NK-92 (cell line): Measurements from ENCODE around the gene SLC1A2.

Experiments
- DNase-seq: peaks from one replicate; lab custom pipeline; 2025; ENCODE audit not compliant: unreplicated experiment; lab: John Stamatoyannopoulos, UW

Gene SLC1A2

DNA sequence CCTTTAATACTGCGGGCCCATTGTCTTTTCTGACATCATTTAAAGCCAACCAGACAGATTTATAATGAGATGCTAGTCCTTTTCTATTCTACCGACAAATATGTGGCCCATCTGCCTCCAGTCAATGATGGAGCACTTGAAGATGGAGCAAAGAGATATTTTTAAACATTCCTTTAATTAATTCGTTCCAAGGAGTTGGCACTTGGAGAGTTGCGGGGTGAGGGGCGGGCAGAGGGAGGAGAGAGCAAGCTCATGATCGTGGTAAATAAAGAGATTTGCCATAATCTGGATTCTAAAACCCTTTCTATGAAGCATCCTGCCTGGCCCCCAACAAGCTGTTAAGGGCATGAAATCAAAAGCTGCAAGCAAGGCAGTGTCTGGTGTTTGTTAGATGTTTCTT, 5.0 kb downstream of the SLC1A2 start:
- DNase-seq: no peak

DNA sequence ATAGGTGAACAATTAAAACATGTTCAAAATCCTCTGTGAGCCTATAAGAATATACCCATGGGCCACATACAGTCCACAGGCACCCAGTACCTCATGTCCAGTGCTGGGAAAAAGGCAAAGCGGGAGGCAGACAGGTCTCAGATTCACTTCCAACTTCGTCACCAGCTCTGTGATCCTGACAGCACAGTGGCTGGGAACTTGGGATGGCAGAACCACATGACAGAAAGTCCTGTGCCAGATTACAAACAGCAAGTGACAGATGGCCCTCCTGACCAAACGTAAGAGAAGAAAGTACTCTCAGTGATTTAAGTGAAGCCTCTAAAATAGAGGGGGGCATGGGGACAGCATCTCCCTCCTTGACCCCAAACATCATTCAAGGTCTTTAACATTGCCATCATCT, 5.8 kb downstream of the SLC1A2 start:
- no peak for DNase-seq

DNA sequence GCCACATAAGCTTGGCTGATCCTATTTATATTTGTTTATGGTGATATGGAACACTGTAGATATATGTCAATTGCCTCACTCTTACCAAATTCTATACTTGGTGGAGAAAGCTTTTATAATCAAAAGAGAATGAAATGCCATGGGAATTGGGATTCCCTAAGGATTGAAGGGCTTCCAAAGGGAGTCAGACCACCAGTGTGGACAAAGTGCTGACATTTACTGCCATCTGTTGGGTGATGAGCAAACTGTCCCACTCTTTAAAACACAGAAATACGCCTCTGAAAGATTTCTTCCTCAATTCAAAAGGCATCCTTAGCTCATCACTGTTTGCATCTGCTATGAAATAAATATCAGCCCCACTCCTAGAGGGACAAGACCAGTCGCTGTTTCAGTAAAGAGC, 7.1 kb downstream of the SLC1A2 start:
- DNase-seq: no peak

DNA sequence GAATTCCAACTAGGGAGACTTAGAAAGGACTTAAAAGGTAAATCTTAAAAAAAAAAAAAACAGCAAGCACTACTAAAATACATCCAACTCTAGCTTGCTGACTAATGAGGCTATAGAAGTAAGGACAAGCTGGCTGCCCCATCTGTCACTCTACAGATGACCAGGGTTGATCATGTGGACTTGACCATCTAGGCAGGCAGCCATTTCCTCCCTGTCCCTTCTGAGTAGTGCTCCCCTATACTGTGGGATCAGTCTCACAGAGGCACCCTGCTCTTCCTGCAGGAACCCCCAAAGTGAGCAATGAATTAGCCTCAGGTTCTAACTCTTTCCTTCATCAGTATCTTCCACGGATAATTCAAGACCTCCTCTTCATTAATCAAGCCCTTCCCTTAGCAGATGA, 12.3 kb downstream of the SLC1A2 start:
- no peak for DNase-seq

DNA sequence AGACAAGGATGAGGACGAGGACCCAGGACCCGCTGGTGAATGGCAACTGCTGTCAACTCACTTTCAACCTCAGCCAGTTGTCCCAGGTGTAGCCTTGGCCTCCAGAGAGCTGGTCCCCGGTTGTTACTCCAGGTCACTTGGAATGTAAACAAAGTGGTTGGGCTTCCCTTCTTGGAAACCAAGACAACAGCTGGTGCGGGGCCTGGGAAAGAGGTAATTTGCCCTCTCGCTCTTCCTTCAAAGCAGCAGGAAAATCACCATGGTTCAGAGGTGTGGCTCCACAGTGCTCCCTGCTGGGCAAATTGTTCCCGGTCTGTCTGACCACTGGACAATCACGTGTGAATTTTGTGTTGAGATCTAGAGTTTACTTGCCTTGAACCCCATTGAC, 15.0 kb downstream of the SLC1A2 start:
- no peak for DNase-seq

DNA sequence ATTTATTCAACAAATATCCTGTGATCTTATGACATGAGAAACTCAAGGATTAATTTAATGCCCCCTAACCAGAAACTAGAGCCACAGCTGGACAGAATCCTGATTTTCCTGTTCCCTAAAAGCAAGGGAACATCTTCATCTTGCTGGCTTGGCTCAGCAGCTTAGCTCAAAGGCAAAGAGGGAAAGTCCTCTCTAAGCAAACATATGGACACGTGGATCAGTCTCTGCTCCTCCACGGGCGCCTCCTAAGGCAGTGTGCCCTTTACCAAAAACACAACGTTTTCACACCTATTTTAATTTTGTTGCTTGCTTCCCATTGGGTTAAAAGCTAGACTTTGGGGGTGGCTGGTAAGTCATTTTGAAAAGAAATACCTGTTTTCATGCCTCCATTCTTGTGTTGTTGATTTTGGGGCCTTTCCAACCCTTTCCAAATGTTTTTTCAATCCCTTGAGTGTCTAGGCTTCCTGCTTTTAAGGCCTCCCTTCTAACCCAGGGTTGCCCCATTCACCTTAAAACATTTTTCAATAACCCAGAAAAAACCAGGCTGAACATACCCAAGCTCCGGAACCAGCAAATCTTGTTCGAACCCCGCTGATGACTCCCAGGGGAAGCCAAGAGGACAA, 15.5 kb downstream of the SLC1A2 start:
- DNase-seq: no peak

DNA sequence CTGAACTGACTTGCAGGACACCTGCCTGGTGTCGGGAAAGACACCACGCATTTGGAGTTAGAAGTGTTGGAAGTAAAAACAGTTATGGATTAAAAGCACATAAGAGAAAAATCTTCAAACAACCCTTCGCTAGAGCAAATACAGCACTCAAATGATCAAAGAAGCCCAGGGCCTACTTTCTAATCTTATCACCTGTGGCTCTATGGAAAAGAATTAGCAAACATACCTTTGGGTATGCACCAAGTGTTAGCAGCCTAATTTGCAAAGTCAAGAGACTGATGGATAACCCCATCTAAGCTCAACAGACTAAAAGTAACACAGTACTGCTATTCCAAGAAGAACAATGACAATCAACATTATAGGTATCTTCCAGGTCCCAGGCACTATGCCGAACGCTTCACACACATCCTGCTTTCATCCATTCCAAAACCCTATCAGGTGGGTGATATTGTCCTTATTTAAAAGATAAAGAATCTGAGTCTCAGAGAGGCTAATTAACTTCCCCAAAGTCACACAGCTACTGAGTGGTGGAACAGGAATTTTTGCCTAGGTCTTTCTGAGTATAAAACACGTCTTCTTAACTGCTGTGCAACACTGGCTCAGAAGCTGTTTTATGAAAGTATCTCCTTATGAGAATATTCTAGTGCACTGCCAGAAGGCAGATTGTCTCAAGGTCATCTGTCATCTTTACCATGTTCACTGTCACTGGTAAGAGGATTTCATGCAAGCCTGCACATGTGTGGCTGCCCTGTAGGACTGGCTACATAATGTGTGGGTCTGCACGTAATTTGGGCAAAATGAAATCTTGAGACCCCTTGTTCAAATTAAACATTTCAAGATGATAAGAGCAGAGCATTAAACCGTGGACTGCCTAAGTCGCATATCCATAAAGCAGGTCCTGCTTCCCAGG, 16.4 kb downstream of the SLC1A2 start:
- no peak for DNase-seq

DNA sequence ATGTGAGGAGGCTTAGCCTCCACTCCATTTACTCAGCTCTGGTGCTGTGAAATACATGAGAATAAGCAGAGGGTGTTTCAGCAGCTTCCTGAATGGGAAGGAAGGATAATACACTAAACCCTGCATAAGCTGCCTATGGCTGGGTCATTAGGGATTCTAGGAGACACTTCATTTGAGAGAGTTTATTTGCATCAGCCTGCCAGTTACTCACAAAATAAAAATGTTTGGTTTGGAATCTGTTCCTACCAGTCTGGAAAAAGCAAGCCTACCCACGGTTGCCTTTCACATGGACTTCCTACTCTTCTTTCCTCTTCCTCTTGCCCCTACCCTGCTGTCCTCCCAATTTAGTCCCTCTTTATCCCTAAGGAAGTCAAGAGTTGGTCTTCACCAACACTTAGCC, 20.5 kb downstream of the SLC1A2 start:
- DNase-seq: no peak

DNA sequence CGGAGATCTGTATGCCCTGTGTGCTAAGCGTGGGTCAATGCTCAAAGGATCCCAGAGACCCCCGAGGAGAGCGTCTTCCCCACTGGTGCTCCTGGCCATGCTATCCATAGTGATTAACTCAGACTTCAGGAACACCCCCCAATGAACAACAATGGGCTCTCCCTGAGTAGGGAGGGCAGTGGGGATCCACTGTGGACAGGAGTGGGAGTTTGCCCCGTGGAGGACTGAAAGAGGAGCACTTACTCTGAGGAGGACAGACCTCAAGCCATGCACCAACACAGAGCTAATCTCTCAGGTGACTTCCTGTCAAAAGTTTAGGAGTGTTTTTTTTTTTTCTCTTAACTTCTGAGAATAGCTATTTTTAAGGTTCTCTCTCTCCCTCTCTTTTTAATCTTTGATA, 24.4 kb downstream of the SLC1A2 start:
- no peak for DNase-seq

DNA sequence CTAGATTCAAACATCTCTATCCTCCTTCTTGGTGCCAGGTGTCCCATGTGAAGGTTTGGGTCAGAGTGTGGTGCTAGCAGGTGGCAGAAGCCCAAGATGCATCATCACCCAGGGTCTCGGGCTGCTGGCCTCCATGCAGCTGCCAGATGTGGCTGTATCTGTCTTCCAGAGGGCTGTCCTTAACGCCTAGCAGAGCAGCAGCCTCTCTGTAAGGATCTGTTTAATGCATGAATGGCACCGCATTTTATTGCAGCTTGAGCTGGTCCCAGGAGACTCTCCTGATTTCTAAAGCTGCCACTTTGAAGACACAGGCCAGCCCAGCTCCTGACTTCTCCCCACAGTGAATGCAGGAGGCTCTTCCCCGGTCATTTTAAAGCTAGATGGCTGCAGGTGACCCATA, 26.3 kb downstream of the SLC1A2 start:
- no peak for DNase-seq

DNA sequence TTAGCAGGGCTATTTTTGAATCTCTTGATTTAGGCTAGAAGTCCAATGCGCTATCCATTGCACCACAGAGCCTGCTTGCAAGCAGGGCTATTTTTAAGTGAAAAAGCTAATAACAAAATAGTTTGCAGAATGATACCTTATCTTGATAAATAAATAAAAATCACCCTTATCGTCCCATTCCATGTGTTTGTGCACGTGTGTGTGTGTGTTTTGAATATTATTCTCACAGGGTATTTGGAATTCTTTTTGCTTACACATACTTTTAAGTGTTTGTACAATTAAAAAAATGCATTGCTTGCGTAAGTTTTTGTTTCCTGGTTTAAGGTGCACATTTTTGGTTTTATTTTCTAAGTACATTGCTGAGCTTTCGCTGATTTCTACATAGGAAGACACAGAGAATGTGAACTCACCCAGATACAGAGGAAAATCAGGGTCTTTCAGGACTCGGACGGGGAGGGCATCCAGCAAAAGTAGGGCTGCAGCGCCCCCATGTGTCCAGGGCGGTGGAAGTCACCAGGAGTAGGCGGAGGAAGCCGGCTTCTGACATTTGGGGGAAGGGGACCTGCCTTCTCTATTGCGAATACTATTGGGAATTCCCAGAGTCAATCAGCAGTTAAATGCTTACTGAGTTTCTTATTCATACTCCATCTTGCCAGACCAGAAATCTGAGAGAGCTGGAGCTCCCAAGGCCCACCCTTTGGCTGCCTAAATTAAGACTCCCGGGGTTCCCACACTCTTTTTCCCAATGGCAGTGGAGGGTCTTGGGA, 27.3 kb downstream of the SLC1A2 start:
- no peak for DNase-seq

DNA sequence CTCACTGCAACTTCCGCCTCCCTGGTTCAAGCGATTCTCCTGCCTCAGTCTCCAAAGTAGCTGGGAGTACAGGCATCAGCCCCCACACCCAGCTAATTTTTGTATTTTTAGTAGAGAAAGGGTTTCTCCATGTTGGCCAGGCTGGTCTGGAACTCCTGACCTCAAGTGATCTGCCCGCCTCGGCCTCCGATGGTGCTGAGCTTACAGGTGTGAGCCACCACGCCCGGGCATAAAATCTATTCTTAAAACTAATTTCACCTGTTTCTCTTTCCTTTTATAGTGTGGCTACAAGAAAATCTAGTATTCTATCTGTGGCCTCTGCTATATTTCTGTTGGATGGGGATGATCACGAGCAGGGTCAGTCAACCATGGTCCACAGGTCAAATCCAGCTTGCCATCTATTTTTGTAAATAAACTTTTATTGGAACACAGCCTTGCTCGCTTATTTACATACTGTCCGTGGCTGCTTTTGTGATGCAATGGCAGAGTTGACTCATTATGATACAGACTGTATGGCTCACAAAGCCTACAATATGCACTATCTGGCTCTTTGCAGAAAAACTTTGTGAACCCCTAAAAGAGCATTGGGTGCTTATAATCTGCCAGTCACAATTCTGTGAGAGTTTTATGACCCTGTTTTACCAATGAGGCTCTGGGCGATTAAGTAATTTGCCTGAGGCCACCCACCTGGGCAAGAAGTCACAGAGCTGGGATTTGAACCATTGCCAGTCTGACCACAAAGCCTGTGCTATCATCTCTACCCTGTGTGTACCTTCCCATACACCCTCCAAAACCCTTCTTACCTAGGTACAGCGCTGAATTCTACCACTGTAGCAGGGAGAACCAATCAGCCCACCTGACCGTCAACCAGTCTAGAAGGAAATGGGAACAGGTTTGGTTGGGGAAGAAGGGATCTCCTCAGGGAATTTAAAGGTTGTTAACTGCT, 28.3 kb downstream of the SLC1A2 start:
- no peak for DNase-seq

DNA sequence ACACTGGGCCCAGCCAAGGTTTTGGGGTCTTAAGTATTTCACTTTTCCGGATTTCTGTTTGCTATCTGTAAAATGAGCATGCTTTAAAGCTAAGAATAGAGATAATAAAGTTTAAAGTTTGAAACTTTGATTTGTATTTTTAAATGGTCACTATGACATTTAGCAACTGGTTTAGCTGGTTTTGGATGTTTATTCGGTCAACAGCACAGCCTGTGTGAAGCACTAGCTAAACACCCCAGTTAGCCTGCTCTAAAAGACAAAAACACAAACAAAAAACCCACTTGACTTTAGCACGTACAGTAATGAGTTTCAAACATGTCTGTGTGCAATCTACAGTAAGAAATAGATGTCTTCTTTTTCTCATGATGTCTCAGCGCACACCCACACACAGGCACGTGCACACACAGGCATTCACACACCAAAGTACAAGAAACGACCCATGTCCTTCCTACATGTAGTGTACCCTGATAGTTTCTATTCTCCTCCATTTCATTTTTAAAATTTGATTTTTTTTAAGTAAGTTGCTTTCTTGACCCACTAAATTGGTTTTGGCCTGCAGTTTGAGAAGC, 29.4 kb downstream of the SLC1A2 start:
- no peak for DNase-seq

DNA sequence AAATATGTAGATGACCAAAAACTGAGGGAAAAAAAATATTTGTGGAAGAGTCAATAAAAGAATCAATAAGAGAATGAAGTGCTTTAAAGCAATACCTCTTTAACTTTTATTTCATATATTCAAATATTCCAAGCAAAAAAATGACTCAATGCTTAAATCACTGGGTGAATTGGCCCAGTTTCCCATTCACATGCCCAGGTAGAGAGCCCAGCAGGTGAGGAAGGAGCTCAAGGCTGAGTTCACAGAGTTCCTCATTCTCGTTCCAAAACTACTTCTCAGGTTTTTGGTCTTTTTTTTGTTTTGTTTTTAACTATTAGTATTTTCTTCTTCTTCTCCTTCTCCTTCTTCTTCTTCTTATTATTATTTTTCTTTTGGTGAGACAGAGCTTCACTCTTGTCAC, 30.2 kb downstream of the SLC1A2 start:
- DNase-seq: no peak

DNA sequence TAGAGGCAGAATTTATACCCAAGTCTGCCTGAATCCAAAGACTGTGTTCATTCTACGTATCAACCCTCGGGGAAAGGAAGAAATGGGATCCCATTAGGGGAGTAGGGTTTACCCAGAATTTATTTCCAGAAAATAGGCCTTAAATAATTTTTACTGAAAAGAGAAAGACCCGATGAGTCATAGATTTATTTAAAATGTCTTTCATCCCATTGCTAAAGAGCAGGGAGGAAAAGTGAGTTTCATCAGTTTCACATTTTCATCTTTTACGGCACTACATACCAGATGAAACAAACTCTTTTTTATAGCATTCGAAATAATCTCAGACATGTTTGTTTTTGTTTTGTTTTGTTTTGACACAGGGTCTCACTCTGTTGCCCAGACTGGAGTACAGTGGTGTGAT, 31.3 kb downstream of the SLC1A2 start:
- no peak for DNase-seq

DNA sequence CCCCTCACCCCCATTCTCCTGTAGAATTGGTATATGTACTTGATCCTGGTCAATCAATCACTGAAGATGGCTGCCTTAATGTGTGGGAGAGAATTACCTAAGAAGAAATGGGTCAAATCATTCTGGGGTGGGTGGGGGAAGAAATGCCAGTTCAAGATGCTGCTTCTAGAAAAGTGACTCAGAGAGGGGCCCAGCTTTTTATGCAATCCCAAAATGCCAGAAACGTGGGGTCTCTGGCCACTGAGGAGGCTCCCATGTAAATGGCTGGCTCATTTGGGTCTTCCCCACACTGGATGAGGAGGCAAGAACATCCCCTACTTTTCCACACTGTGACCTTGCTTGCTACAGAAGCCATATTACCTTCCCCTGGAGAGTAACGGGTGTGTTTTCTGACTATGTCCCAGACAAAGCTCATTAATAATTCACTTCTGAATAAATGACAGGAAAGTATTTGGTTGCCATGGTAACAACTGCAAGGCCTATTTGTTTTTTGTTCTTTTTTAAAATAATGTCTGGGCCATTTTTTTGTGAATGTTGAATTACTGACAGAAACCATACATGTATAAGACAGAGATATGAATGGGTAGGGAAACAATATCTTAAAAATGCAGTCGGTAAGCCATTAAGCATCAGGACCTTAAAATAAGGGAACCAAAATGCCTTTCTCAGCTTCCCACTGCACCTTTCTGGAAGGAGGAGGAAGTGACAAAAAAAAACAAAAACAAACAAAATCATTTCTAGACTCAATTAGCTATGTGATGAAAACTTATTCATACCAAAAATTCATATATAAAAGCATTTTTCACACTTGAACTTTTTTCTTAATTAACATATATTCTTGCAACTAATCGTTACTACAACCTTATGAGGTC, 32.0 kb downstream of the SLC1A2 start:
- no peak for DNase-seq

DNA sequence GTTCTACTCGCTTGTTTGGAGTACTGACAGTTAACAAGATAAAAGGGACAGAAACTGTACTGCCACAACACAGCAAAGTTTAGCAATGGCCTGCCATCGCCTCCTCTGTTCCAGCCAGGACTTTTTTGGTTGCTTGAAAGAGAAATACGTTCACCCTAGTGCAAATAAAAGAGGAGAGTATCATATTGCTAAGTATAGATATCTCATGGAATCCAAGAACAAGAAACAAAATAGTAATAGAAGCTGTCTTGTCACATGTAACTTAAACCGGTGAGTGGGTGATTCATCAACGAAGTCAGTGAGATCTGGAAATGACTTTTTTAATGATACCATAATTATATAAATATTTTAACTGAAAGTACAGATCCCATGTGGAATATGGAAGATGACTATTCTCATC, 35.4 kb downstream of the SLC1A2 start:
- no peak for DNase-seq

DNA sequence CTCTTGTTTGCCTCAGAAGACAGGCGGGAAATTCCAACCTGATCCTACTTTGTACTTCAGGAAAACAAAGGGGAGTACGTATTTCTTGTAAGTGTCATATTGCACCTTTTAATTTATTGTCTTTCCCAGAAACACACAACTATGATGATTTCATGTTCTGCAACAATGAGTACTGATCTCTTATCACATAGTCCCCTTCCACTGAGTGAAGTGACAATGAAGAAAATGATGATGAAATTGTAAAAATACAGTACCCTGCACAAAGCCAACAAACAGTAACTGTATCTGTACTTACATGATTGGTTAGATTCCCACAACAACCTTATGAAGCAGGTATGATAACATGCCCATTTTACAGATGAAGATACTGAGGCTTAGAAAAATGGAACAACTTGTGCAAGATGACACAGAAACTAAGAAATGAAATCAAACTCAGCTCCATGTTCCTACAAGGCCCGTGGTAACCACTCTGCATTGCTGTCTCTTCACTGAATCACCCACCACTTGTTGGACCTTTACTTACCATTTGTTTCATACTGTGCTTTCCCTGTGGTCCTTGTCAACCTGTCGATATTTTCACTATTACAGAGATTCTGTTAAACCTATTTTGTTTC, 37.5 kb downstream of the SLC1A2 start:
- no peak for DNase-seq

DNA sequence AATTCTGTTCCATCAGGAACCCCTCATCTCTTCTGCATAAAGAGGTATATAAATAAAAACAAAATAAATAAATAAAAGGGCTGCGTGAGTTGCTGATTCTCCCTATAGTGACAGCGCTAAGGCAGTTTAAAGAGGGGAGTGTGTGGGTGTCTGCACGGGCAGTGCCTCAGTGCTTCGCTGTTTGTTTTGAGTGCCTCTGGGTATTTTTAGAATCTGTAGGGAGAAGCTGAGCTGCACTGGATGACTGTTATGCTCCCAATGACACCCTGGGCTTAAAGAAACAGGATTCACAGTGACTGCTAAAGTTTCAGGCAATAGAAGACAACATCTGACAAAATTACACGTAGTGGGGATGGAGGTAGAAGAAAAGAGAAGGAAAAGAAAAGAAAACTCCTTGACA, 38.8 kb downstream of the SLC1A2 start:
- DNase-seq: no peak
